ENCODE data around the gene MEOX2.

Gene MEOX2

DNA sequence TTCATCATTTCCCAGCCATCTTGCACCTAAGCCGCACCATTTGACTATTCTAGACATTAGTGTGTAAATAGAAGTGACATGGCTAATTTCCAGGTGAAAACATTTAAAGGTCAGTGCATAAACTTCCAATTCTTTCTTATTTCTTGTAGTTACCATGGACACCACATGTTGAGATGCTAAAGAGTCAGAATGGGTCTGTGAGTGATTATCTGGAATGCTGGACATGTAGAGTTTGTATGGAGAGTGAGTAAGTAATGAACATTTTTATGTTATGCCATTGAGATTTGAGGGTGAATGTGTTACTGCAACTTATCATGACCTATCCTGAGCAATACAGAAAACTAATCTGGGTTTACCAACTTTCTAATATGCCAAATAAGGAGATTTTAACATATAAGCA is 60.4 kb downstream of the MEOX2 start:
- no peak for FAIRE-seq
- TF ChIP-seq POLR2A (IDR thresholded peaks at IDR 0.05; ENCODE audit: low read depth, low read length) (no peak), POU2F2 (IDR thresholded peaks at IDR 0.05; ENCODE audit: low read depth, low read length) (no peak), PAX5 (IDR thresholded peaks at IDR 0.05; ENCODE audit: insufficient read depth, low read length, severe bottlenecking) (no peak), TAF1 (IDR thresholded peaks at IDR 0.05; ENCODE audit: low read depth, low read length) (no peak), POLR2AphosphoS5 (IDR thresholded peaks at IDR 0.05; ENCODE audit: low read depth, low read length) (no peak), SPI1 (IDR thresholded peaks at IDR 0.05; ENCODE audit: low read depth, low read length) (no peak)

GRCh38 chr7:15625466-15625865 is 61.0 kb downstream of the MEOX2 start:
- no peak for DNase-seq (ENCODE audit: insufficient read length, low spot score)
- TF ChIP-seq POLR2AphosphoS5 (IDR thresholded peaks at IDR 0.05; ENCODE audit: low read depth, low read length) (no peak), POU2F2 (IDR thresholded peaks at IDR 0.05; ENCODE audit: low read depth, low read length) (no peak), SPI1 (IDR thresholded peaks at IDR 0.05; ENCODE audit: low read depth, low read length) (no peak), TAF1 (IDR thresholded peaks at IDR 0.05; ENCODE audit: low read depth, low read length) (no peak), PAX5 (IDR thresholded peaks at IDR 0.05; ENCODE audit: insufficient read depth, low read length, severe bottlenecking) (no peak), POLR2A (IDR thresholded peaks at IDR 0.05; ENCODE audit: low read depth, low read length) (no peak)
- no peak for FAIRE-seq

More for the DNA sequence above, 60.4 kb downstream of the MEOX2 start:
- DNase-seq (ENCODE audit: insufficient read length, low spot score) = no peak

- FAIRE-seq = no peak
- no peak for TF ChIP-seq PAX5 (IDR thresholded peaks at IDR 0.05; ENCODE audit: insufficient read depth, low read length, severe bottlenecking)
- TF ChIP-seq POU2F2 (IDR thresholded peaks at IDR 0.05; ENCODE audit: low read depth, low read length) = no peak
- no peak for TF ChIP-seq SPI1 (IDR thresholded peaks at IDR 0.05; ENCODE audit: low read depth, low read length)
- no peak for TF ChIP-seq TAF1 (IDR thresholded peaks at IDR 0.05; ENCODE audit: low read depth, low read length)
- no peak for TF ChIP-seq POLR2A (IDR thresholded peaks at IDR 0.05; ENCODE audit: low read depth, low read length)
- TF ChIP-seq POLR2AphosphoS5 (IDR thresholded peaks at IDR 0.05; ENCODE audit: low read depth, low read length) = no peak
- no peak for DNase-seq (ENCODE audit: insufficient read length, low spot score)
These were observed 65.0 kb downstream of the MEOX2 start for GRCh38 chr7:15621468-15621867.

GRCh38 chr7:15620491-15621185 is 65.8 kb downstream of the MEOX2 start:
- DNase-seq (ENCODE audit: insufficient read length, low spot score) = no peak
- TF ChIP-seq POU2F2 (IDR thresholded peaks at IDR 0.05; ENCODE audit: low read depth, low read length) (no peak), PAX5 (IDR thresholded peaks at IDR 0.05; ENCODE audit: insufficient read depth, low read length, severe bottlenecking) (no peak), SPI1 (IDR thresholded peaks at IDR 0.05; ENCODE audit: low read depth, low read length) (no peak), TAF1 (IDR thresholded peaks at IDR 0.05; ENCODE audit: low read depth, low read length) (no peak), POLR2AphosphoS5 (IDR thresholded peaks at IDR 0.05; ENCODE audit: low read depth, low read length) (no peak), POLR2A (IDR thresholded peaks at IDR 0.05; ENCODE audit: low read depth, low read length) (no peak)
- FAIRE-seq = no peak

GRCh38 chr7:15618275-15618674 is 68.2 kb downstream of the MEOX2 start:
- FAIRE-seq = no peak
- no peak for TF ChIP-seq POLR2AphosphoS5 (IDR thresholded peaks at IDR 0.05; ENCODE audit: low read depth, low read length)
- no peak for TF ChIP-seq POU2F2 (IDR thresholded peaks at IDR 0.05; ENCODE audit: low read depth, low read length)
- no peak for TF ChIP-seq TAF1 (IDR thresholded peaks at IDR 0.05; ENCODE audit: low read depth, low read length)
- TF ChIP-seq POLR2A (IDR thresholded peaks at IDR 0.05; ENCODE audit: low read depth, low read length) = no peak
- TF ChIP-seq PAX5 (IDR thresholded peaks at IDR 0.05; ENCODE audit: insufficient read depth, low read length, severe bottlenecking) = no peak
- TF ChIP-seq SPI1 (IDR thresholded peaks at IDR 0.05; ENCODE audit: low read depth, low read length) = no peak

DNA sequence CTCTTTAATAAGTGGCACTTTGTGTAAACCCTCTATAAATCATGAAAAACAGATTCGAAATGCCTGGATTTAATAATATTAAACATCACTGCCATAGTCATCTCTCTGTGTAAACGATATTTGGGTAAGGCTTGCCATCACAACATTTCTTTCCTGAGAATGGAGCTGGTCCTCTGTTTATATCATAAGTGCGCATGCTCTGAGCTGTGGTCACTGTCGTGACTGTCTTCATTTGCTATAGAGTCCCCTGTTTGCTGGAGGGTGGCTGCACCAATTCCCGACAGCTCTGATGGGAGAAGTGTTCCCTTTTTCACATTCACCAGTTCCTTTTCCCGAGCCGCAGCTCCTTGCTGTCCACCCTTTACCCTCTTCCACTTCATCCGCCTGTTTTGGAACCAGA is 74.3 kb downstream of the MEOX2 start:
- FAIRE-seq = no peak
- TF ChIP-seq PAX5 (IDR thresholded peaks at IDR 0.05; ENCODE audit: insufficient read depth, low read length, severe bottlenecking) = no peak
- no peak for TF ChIP-seq POLR2A (IDR thresholded peaks at IDR 0.05; ENCODE audit: low read depth, low read length)
- no peak for TF ChIP-seq SPI1 (IDR thresholded peaks at IDR 0.05; ENCODE audit: low read depth, low read length)
- DNase-seq (ENCODE audit: insufficient read length, low spot score) = no peak

More at GRCh38 chr7:15618275-15618674, 68.2 kb downstream of the MEOX2 start:
- no peak for DNase-seq (ENCODE audit: insufficient read length, low spot score)

GRCh38 chr7:15610503-15610902 is 76.0 kb downstream of the MEOX2 start:
- no peak for DNase-seq (ENCODE audit: insufficient read length, low spot score)
- TF ChIP-seq SPI1 (IDR thresholded peaks at IDR 0.05; ENCODE audit: low read depth, low read length) (no peak), PAX5 (IDR thresholded peaks at IDR 0.05; ENCODE audit: insufficient read depth, low read length, severe bottlenecking) (no peak), POLR2A (IDR thresholded peaks at IDR 0.05; ENCODE audit: low read depth, low read length) (no peak), POU2F2 (IDR thresholded peaks at IDR 0.05; ENCODE audit: low read depth, low read length) (no peak), POLR2AphosphoS5 (IDR thresholded peaks at IDR 0.05; ENCODE audit: low read depth, low read length) (no peak), TAF1 (IDR thresholded peaks at IDR 0.05; ENCODE audit: low read depth, low read length) (no peak)
- FAIRE-seq = no peak

DNA sequence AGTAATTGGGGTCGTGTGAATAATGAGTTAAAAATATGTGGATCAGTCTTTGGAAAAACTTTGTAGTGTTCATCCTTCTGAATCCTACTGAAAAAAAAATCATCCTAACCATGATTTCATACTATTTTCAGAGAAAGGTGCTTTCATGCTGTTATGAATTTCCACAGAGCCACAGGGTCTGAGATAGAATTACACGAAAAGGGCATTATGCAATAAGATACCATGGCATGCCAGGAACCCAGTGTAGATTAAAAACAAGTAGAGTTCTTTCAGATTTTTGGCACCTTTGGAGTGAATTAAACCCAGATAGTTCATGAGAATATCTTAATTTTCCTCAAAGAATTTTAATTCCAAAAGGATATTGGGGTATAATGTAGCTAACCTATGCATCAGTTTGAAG is 77.2 kb downstream of the MEOX2 start:
- FAIRE-seq (no peak), DNase-seq (ENCODE audit: insufficient read length, low spot score) (no peak)
- TF ChIP-seq POU2F2 (IDR thresholded peaks at IDR 0.05; ENCODE audit: low read depth, low read length) = no peak

GRCh38 chr7:15607529-15608210 is 78.8 kb downstream of the MEOX2 start:
- no peak for FAIRE-seq
- no peak for DNase-seq (ENCODE audit: insufficient read length, low spot score)
- no peak for TF ChIP-seq POLR2A (IDR thresholded peaks at IDR 0.05; ENCODE audit: low read depth, low read length)
- no peak for TF ChIP-seq POLR2AphosphoS5 (IDR thresholded peaks at IDR 0.05; ENCODE audit: low read depth, low read length)
- no peak for TF ChIP-seq TAF1 (IDR thresholded peaks at IDR 0.05; ENCODE audit: low read depth, low read length)
- no peak for TF ChIP-seq POU2F2 (IDR thresholded peaks at IDR 0.05; ENCODE audit: low read depth, low read length)
- TF ChIP-seq SPI1 (IDR thresholded peaks at IDR 0.05; ENCODE audit: low read depth, low read length) = no peak
- TF ChIP-seq PAX5 (IDR thresholded peaks at IDR 0.05; ENCODE audit: insufficient read depth, low read length, severe bottlenecking) = no peak

DNA sequence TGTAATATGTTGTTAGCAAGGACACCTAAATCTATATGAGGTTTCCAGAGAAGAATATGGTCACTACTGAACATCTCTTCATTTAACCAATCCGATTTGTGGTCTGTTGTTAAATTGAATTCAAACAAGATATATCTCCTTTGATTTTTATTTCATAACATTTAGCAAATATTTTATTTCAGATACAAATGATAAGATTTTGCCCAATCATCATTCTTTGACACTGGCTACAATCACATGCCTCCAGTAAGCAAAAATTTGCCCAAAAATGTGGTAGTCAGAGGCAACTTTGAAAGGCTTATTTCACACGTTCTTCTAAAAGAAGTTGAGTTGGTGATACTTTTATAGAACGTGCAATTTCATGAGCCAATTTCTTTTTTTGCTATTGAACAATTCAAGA is 79.9 kb downstream of the MEOX2 start:
- FAIRE-seq (no peak), DNase-seq (ENCODE audit: insufficient read length, low spot score) (no peak)
- no peak for TF ChIP-seq POU2F2 (IDR thresholded peaks at IDR 0.05; ENCODE audit: low read depth, low read length)
- TF ChIP-seq POLR2AphosphoS5 (IDR thresholded peaks at IDR 0.05; ENCODE audit: low read depth, low read length) = no peak
- TF ChIP-seq TAF1 (IDR thresholded peaks at IDR 0.05; ENCODE audit: low read depth, low read length) = no peak
- TF ChIP-seq PAX5 (IDR thresholded peaks at IDR 0.05; ENCODE audit: insufficient read depth, low read length, severe bottlenecking) = no peak
- no peak for TF ChIP-seq SPI1 (IDR thresholded peaks at IDR 0.05; ENCODE audit: low read depth, low read length)
- TF ChIP-seq POLR2A (IDR thresholded peaks at IDR 0.05; ENCODE audit: low read depth, low read length) = no peak

Data from GM12891 (cell line).